Renal cortex interstitium (tissue), 15 donors: ENCODE results near the gene PHF11. TPM values are rescaled to one million over a fixed set of nuclear protein-coding genes. Genes with fewer than 3 reads are reported as not detected.

Experiments used
- DNase-seq, 11 donors: peaks; one replicate each; pipeline ENCODE4 v3.0.0-alpha.2; 2013; ENCODE audit warnings: low read depth in 9 of 11, low spot score in 4 of 11; ENCODE audit errors: extremely low read depth in 1 of 11
- long read RNA-seq, 16 experiments: transcript quantifications; one replicate each; lab custom pipeline, GENCODE V29; 2026
- polyA plus RNA-seq, 3 donors: library from polyadenylated mRNA; unstranded; fragments of 120-200 nt; gene quantifications; one replicate each; pipeline ENCODE4 v1.2.1, GENCODE V29; 2013; ENCODE audit not compliant: insufficient read length in 3 of 3

The PHF11 gene
- 10 to 100 TPM; 29.6 to 60.9 (median 41.2) TPM for polyA plus RNA-seq
- long read RNA-seq, donor 1, partial matches to known transcripts, result 0 of 3 reads
- long read RNA-seq, donor 1, other reads (novel, unspliced or antisense), result 0 of 3 reads
- long read RNA-seq, donor 2, partial matches to known transcripts, result 0 of 1 reads
- long read RNA-seq, donor 2, other reads (novel, unspliced or antisense), result 0 of 1 reads
- long read RNA-seq, donor 3, partial matches to known transcripts, result 0 of 7 reads
- long read RNA-seq, donor 3, other reads (novel, unspliced or antisense), result 0 of 7 reads
- long read RNA-seq, donor 4, partial matches to known transcripts, result 0 of 5 reads
- long read RNA-seq, donor 4, other reads (novel, unspliced or antisense), result 0 of 5 reads
- long read RNA-seq, donor 5, result 0 reads
- long read RNA-seq, donor 6, partial matches to known transcripts, result 0 of 4 reads
- long read RNA-seq, donor 6, other reads (novel, unspliced or antisense), result 0 of 4 reads
- long read RNA-seq, donor 7, partial matches to known transcripts, result 0 of 3 reads
- long read RNA-seq, donor 7, other reads (novel, unspliced or antisense), result 0 of 3 reads
- long read RNA-seq, donor 8, result 0 reads
- long read RNA-seq, donor 9, transcript PHF11-202 (10 exons, 1,359 nt), result major isoform, 6 of 7 reads
- long read RNA-seq, donor 9, partial matches to known transcripts, result 0 of 7 reads
- long read RNA-seq, donor 9, other reads (novel, unspliced or antisense), result 0 of 7 reads
- long read RNA-seq, donor 10, partial matches to known transcripts, result 0 of 4 reads
- long read RNA-seq, donor 10, other reads (novel, unspliced or antisense), result 0 of 4 reads
- long read RNA-seq, donor 11, transcript PHF11-202 (10 exons, 1,359 nt), result major isoform, 6 of 7 reads
- long read RNA-seq, donor 11, partial matches to known transcripts, result 0 of 7 reads
- long read RNA-seq, donor 11, other reads (novel, unspliced or antisense), result 0 of 7 reads
- long read RNA-seq, donor 12, result 0 reads
- long read RNA-seq, donor 13, result 0 reads
- long read RNA-seq, donor 14, partial matches to known transcripts, result 0 of 4 reads
- long read RNA-seq, donor 14, other reads (novel, unspliced or antisense), result 0 of 4 reads
- long read RNA-seq, donor 15, partial matches to known transcripts, result 0 of 2 reads
- long read RNA-seq, donor 15, other reads (novel, unspliced or antisense), result 0 of 2 reads
- long read RNA-seq, donor 16, transcript PHF11-202 (10 exons, 1,359 nt), result major isoform, 6 of 20 reads
- long read RNA-seq, donor 16, partial matches to known transcripts, result 10 of 20 reads
- long read RNA-seq, donor 16, other reads (novel, unspliced or antisense), result 0 of 20 reads

- peak; percentile 40 to 61 (median 49) for DNase-seq
Measured at GRCh38 chr13:49495783-49496762, at the start of gene PHF11. Gene PHF11 (plus strand): TSS chr13:49495953. CDS start chr13:49496002, 49 bp downstream.

GRCh38 chr13:49446473-49446872, 49.3 kb upstream of the PHF11 start:
- DNase-seq, result no peak

GRCh38 chr13:49448753-49449152, 47.0 kb upstream of the PHF11 start:
- no peak for DNase-seq

GRCh38 chr13:49450105-49450819, 45.5 kb upstream of the PHF11 start:
- no peak for DNase-seq

- no peak for DNase-seq
Measured at GRCh38 chr13:49452725-49453457, 42.9 kb upstream of the PHF11 start.

- DNase-seq, result no peak
Measured at GRCh38 chr13:49453465-49453864, 42.3 kb upstream of the PHF11 start.

- no peak for DNase-seq
Measured at GRCh38 chr13:49454388-49455006, 41.3 kb upstream of the PHF11 start.

GRCh38 chr13:49455007-49455398, 40.8 kb upstream of the PHF11 start:
- no peak for DNase-seq

- no peak for DNase-seq
Measured at GRCh38 chr13:49456156-49456555, 39.6 kb upstream of the PHF11 start.

GRCh38 chr13:49457221-49457620, 38.5 kb upstream of the PHF11 start:
- DNase-seq, result no peak

GRCh38 chr13:49459580-49459979, 36.2 kb upstream of the PHF11 start:
- no peak for DNase-seq

- DNase-seq, result no peak
Measured at GRCh38 chr13:49464085-49464484, 31.7 kb upstream of the PHF11 start.

- no peak for DNase-seq
Measured at GRCh38 chr13:49464621-49465325, 31.0 kb upstream of the PHF11 start.

- peak in 10 of 11 donors; percentile 8 to 49 (median 24) for DNase-seq
Measured at GRCh38 chr13:49466292-49466838, 29.4 kb upstream of the PHF11 start.

GRCh38 chr13:49472186-49472585, 23.6 kb upstream of the PHF11 start:
- no peak for DNase-seq
